ENCODE measurements around the gene WNT3.
"Not testable (repeated sequence)": the region's sequence is repeated elsewhere in the genome, so short reads cannot be mapped to it uniquely, and the experiment has no call there.

WNT3 gene

DNA sequence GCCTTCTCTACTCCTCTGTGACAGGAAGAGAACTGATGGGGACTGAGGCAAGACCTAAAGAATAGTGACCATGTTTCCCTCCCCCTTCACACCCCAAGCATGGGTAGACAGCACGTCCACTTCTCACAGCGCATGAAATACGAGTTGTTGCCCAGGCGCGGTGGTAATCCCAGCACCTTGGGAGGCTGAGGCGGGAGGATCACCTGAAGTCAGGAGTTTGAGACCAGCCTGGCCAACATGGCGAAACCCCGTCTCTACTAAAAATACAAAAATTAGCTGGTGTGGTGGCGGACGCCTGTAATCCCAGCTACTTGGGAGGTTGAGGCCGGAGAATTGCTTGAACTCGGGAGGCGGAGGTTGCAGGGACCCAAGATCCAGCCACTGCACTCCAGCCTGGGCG, 49.6 kb downstream of the WNT3 start:
- not testable (repeated sequence) for H3K4me2 ChIP-seq (ENCODE audit: low read length); H4K5ac ChIP-seq (ENCODE audit: low read length); H3K27me3 ChIP-seq (ENCODE audit: insufficient read depth, low read length, poor library complexity); H3K4ac ChIP-seq (ENCODE audit: low read depth, low read length); H2BK5ac ChIP-seq (ENCODE audit: low read length); H3K9ac ChIP-seq (ENCODE audit: low read length); DNase-seq; H3K27ac ChIP-seq (ENCODE audit: low read depth, low read length); H3K4me3 ChIP-seq (ENCODE audit: low read length); H3K18ac ChIP-seq (ENCODE audit: low read length); H2BK120ac ChIP-seq (ENCODE audit: low read depth, low read length); H3K23ac ChIP-seq (ENCODE audit: low read length); H2AK5ac ChIP-seq (ENCODE audit: low read length); H4K8ac ChIP-seq (ENCODE audit: low read depth, low read length); H3K56ac ChIP-seq (ENCODE audit: low read length); H2BK15ac ChIP-seq (replicated peaks; ENCODE audit: low read depth)
- peaks cover 19% of the 10 kb centered on the region for H3K79me2 ChIP-seq (ENCODE audit: control insufficient read depth, insufficient read depth, low read length)
- peaks cover 17% of the 10 kb centered on the region for H3K4me1 ChIP-seq (ENCODE audit: control insufficient read depth, low read depth, low read length)
- WGBS (ENCODE audit: extremely low coverage, insufficient coverage, low lambda C conversion rate) = no CpG with 5 or more reads among the region's 14 CpGs
- peaks cover 17% of the 10 kb centered on the region for H3K36me3 ChIP-seq (ENCODE audit: control insufficient read depth, insufficient read depth, low read length)
- H3K79me1 ChIP-seq (ENCODE audit: low read length) = peaks cover 39% of the 10 kb centered on the region

DNA sequence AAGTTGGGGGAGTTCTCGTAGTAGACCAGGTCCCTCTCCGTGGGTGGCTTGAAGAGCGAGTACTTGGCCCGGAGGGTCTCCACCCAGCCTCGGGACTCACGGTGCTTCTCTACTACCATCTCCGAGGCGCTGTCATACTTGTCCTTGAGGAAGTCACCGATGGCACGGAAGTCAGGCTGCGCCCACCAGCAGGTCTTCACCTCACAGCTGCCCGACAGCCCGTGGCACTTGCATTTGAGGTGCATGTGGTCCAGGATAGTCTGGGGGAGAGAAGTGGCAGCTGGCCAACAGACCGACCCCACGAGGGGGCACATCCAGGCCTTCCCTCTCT, 50.0 kb downstream of the WNT3 start:
- DNase-seq = no peak
- Histone ChIP-seq H2BK5ac (ENCODE audit: low read length) (no peak overlapping the region), H3K36me3 (ENCODE audit: control insufficient read depth, insufficient read depth, low read length) (peaks cover 17% of the 10 kb centered on the region), H3K9ac (ENCODE audit: low read length) (no peak overlapping the region), H3K56ac (ENCODE audit: low read length) (peak overlapping the region; percentile 32), H4K8ac (ENCODE audit: low read depth, low read length) (no peak overlapping the region), H3K18ac (ENCODE audit: low read length) (no peak overlapping the region), H2BK120ac (ENCODE audit: low read depth, low read length) (no peak overlapping the region), H3K27ac (ENCODE audit: low read depth, low read length) (no peak overlapping the region), H4K5ac (ENCODE audit: low read length) (no peak overlapping the region), H3K27me3 (ENCODE audit: insufficient read depth, low read length, poor library complexity) (no peaks in the 10 kb centered on the region), H3K4me3 (ENCODE audit: low read length) (no peak overlapping the region), H2AK5ac (ENCODE audit: low read length) (no peak overlapping the region), H3K4ac (ENCODE audit: low read depth, low read length) (no peak overlapping the region), H3K79me2 (ENCODE audit: control insufficient read depth, insufficient read depth, low read length) (peaks cover 18% of the 10 kb centered on the region), H2BK15ac (replicated peaks; ENCODE audit: low read depth) (no peak overlapping the region), H3K4me2 (ENCODE audit: low read length) (no peak overlapping the region), H3K4me1 (ENCODE audit: control insufficient read depth, low read depth, low read length) (peaks cover 13% of the 10 kb centered on the region), H3K23ac (ENCODE audit: low read length) (no peak overlapping the region), H3K79me1 (ENCODE audit: low read length) (peaks cover 39% of the 10 kb centered on the region)
- no CpG with 5 or more reads among the region's 15 CpGs for WGBS (ENCODE audit: extremely low coverage, insufficient coverage, low lambda C conversion rate)

DNA sequence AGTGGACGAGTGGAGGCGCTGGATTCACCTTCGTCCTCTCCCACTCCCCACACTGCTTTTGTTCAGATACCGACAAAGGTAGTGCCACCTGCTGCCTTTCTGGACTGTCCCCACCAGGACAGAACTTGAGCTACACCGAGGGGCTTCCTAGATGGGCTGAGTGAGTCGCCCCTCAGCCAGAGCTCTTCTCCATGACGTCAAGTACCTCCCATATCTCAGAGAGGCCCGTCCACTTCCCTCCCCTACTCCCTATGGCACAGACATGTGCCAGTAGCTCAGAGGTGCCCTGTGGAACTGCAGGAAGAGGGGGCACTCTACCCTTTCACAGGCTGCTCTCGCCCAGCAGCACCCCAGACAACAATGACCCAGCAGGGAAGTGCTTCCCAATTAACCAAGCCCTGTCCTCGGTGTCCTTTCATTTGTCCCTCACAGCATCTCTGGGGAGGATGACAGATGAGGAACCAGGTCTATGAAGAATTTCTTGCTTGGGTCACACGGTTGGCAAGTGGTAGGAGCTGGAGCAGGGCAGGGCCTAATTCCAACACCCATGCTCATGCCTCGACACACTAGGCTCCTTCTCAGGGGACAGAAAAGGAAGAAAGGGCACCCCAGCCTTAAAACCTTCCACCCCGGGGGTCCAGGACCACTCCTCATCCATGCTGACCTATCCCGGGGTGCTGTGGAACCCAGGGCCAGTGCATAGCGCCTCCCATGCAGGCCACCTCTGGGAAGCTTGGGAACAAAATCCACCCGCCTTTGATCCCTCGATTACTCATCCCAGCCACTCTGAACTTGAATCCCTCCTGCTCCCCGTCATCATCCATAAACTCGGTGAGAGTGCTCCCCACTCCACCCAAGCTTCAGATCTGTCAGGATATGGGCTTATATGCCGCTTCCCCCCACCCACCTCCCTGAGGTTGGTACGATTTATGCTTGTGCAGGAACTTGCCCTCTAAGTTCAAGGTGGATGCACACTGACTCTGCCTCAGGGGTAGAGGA, 51.7 kb downstream of the WNT3 start:
- Histone ChIP-seq H3K9ac (ENCODE audit: low read length) (no peak overlapping the region), H3K27me3 (ENCODE audit: insufficient read depth, low read length, poor library complexity) (no peaks in the 10 kb centered on the region), H3K4ac (ENCODE audit: low read depth, low read length) (no peak overlapping the region), H2BK15ac (replicated peaks; ENCODE audit: low read depth) (no peak overlapping the region), H2AK5ac (ENCODE audit: low read length) (no peak overlapping the region), H3K36me3 (ENCODE audit: control insufficient read depth, insufficient read depth, low read length) (peaks cover 20% of the 10 kb centered on the region), H3K79me2 (ENCODE audit: control insufficient read depth, insufficient read depth, low read length) (peaks cover 18% of the 10 kb centered on the region), H3K4me3 (ENCODE audit: low read length) (no peak overlapping the region), H3K4me2 (ENCODE audit: low read length) (no peak overlapping the region), H3K23ac (ENCODE audit: low read length) (no peak overlapping the region), H2BK120ac (ENCODE audit: low read depth, low read length) (no peak overlapping the region), H2BK5ac (ENCODE audit: low read length) (no peak overlapping the region), H3K27ac (ENCODE audit: low read depth, low read length) (no peak overlapping the region), H3K79me1 (ENCODE audit: low read length) (peaks cover 39% of the 10 kb centered on the region), H4K8ac (ENCODE audit: low read depth, low read length) (no peak overlapping the region), H3K18ac (ENCODE audit: low read length) (no peak overlapping the region), H3K4me1 (ENCODE audit: control insufficient read depth, low read depth, low read length) (peaks cover 10% of the 10 kb centered on the region), H3K56ac (ENCODE audit: low read length) (peak overlapping the region; percentile 39), H4K5ac (ENCODE audit: low read length) (no peak overlapping the region)
- DNase-seq = no peak
- WGBS (ENCODE audit: extremely low coverage, insufficient coverage, low lambda C conversion rate) = no CpG with 5 or more reads among the region's 21 CpGs

DNA sequence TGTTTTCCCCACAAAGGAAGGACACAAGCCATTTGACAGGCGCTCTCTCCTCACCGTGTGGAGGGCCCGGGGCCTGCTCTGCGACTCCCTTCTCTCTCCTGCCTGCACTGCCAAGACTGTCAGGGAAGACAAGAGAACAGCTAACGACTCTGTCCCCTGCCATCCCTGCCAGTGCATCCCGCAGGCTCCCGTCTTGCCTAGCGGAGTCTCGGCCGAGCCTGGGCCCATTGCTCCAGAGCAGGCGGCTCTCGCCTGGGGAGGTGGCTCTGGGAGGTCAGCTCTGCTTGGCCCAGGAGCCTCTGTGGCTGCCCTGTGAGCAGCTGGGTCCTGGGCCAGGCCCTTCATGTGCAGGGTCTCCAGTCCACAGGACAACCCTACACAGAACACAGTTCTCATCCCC, 53.0 kb downstream of the WNT3 start:
- no peak overlapping the region for H4K8ac ChIP-seq (ENCODE audit: low read depth, low read length)
- peaks cover 21% of the 10 kb centered on the region for H3K36me3 ChIP-seq (ENCODE audit: control insufficient read depth, insufficient read depth, low read length)
- no peaks in the 10 kb centered on the region for H3K27me3 ChIP-seq (ENCODE audit: insufficient read depth, low read length, poor library complexity)
- H3K4ac ChIP-seq (ENCODE audit: low read depth, low read length) = no peak overlapping the region
- no peak overlapping the region for H2BK120ac ChIP-seq (ENCODE audit: low read depth, low read length)
- H2BK5ac ChIP-seq (ENCODE audit: low read length) = peak overlapping the region; percentile 24
- peaks cover 39% of the 10 kb centered on the region for H3K79me1 ChIP-seq (ENCODE audit: low read length)
- peak overlapping the region; percentile 21 for H3K9ac ChIP-seq (ENCODE audit: low read length)
- no peak for DNase-seq
- no CpG with 5 or more reads among the region's 12 CpGs for WGBS (ENCODE audit: extremely low coverage, insufficient coverage, low lambda C conversion rate)
- peaks cover 16% of the 10 kb centered on the region for H3K79me2 ChIP-seq (ENCODE audit: control insufficient read depth, insufficient read depth, low read length)
- H3K4me1 ChIP-seq (ENCODE audit: control insufficient read depth, low read depth, low read length) = peaks cover 9% of the 10 kb centered on the region
- H3K23ac ChIP-seq (ENCODE audit: low read length) = peak overlapping the region; percentile 57
- H2BK15ac ChIP-seq (replicated peaks; ENCODE audit: low read depth) = no peak overlapping the region
- H3K27ac ChIP-seq (ENCODE audit: low read depth, low read length) = no peak overlapping the region
- H3K4me3 ChIP-seq (ENCODE audit: low read length) = no peak overlapping the region
- H3K56ac ChIP-seq (ENCODE audit: low read length) = peak overlapping the region; percentile 38
- H2AK5ac ChIP-seq (ENCODE audit: low read length) = no peak overlapping the region
- H3K18ac ChIP-seq (ENCODE audit: low read length) = no peak overlapping the region
- no peak overlapping the region for H3K4me2 ChIP-seq (ENCODE audit: low read length)
- no peak overlapping the region for H4K5ac ChIP-seq (ENCODE audit: low read length)

DNA sequence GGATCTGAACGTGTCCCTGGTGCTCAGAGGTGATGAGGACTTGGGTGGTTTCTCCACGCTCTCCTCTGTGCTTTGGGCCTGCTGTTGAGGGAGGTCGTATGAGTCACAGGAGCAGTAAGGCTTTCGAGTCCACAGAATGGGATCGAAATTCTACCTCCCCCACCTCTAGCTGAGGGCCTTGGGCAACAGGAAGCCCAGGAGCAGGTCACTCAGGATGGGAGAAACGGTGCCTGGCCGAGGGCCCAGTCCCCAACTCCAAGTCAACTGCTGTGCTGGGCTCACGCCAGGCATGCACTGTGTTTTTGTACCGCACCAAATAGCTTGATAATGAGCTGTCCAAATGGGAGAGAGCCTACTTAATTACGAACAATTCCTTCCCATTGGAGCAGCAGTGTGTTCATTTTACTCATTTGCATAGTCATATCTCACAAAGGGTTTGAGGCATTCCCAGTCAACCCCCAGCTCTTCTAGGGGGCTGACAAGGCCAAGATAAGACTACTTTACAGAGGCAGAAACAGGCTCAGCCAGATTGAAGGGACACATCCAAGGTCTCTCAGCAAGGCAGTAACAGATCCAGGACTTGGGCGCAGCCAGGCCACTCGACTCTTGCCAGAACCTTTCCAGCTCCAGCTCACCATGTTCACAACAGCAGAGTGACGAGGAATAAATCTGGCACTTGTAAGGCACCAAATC, 53.6 kb downstream of the WNT3 start:
- H3K4me3 ChIP-seq (ENCODE audit: low read length) = no peak overlapping the region
- peaks cover 10% of the 10 kb centered on the region for H3K79me2 ChIP-seq (ENCODE audit: control insufficient read depth, insufficient read depth, low read length)
- peak overlapping the region; percentile 21 for H3K9ac ChIP-seq (ENCODE audit: low read length)
- peaks cover 33% of the 10 kb centered on the region for H3K79me1 ChIP-seq (ENCODE audit: low read length)
- H3K4me2 ChIP-seq (ENCODE audit: low read length) = no peak overlapping the region
- H2BK5ac ChIP-seq (ENCODE audit: low read length) = peak overlapping the region; percentile 24
- peak; percentile 64 for DNase-seq
- peak overlapping the region; percentile 24 for H3K23ac ChIP-seq (ENCODE audit: low read length)
- H3K27me3 ChIP-seq (ENCODE audit: insufficient read depth, low read length, poor library complexity) = no peaks in the 10 kb centered on the region
- H3K18ac ChIP-seq (ENCODE audit: low read length) = no peak overlapping the region
- H4K5ac ChIP-seq (ENCODE audit: low read length) = no peak overlapping the region
- WGBS (ENCODE audit: extremely low coverage, insufficient coverage, low lambda C conversion rate) = no CpG with 5 or more reads among the region's 13 CpGs
- H2AK5ac ChIP-seq (ENCODE audit: low read length) = no peak overlapping the region
- H2BK15ac ChIP-seq (replicated peaks; ENCODE audit: low read depth) = no peak overlapping the region
- peak overlapping the region; percentile 38 for H3K56ac ChIP-seq (ENCODE audit: low read length)
- H3K4ac ChIP-seq (ENCODE audit: low read depth, low read length) = no peak overlapping the region
- no peak overlapping the region for H3K27ac ChIP-seq (ENCODE audit: low read depth, low read length)
- H2BK120ac ChIP-seq (ENCODE audit: low read depth, low read length) = no peak overlapping the region
- no peak overlapping the region for H4K8ac ChIP-seq (ENCODE audit: low read depth, low read length)
- H3K4me1 ChIP-seq (ENCODE audit: control insufficient read depth, low read depth, low read length) = peaks cover 6% of the 10 kb centered on the region
- peaks cover 21% of the 10 kb centered on the region for H3K36me3 ChIP-seq (ENCODE audit: control insufficient read depth, insufficient read depth, low read length)

All from mesendoderm (in vitro differentiated cells).